Activated T-helper 1 cell treated with anti-CD3 and anti-CD28 coated beads, Interleukin-2, amount 50 U/mL, for 16 hours (primary cell): ENCODE results near the gene IL18BP.
A peak's percentile ranks its signal among the peaks of the same experiment; 100 is the strongest.

ENCODE experiments used
- DNase-seq, 2 donors: peaks; one replicate each; pipeline ENCODE4 v3.0.0-alpha.2; 2020; ENCODE audit warnings: low read depth in 1 of 2, low spot score in 1 of 2

The IL18BP gene

GRCh38 chr11:72041364-72042063, 42.8 kb downstream of the IL18BP start:
- DNase-seq = peak; percentile 23 to 43

GRCh38 chr11:72042064-72042745, 43.5 kb downstream of the IL18BP start:
- DNase-seq = no peak

GRCh38 chr11:72045849-72046248, 47.1 kb downstream of the IL18BP start:
- no peak for DNase-seq

GRCh38 chr11:72048766-72049460, 50.2 kb downstream of the IL18BP start:
- DNase-seq = no peak
